GM12864 (cell line): Measurements from ENCODE around the gene MYO1C.

Experiments
- DNase-seq: peaks from one replicate; pipeline ENCODE4 v3.0.0-alpha.2; 2011; ENCODE audit warnings: low read depth
- H3K4me3 ChIP-seq: 2 replicates; pipeline ENCODE4 v1.5.1; 2011; ENCODE audit warnings: mild to moderate bottlenecking, low read depth, low read length, control low read depth
- TF ChIP-seq, protein P1 (sequence below): IDR thresholded peaks from 2 replicates; pipeline ENCODE4 v1.5.1; 2011; ENCODE audit warnings: low read depth, mild to moderate bottlenecking, moderate library complexity, low read length, control low read depth, inconsistent platforms; ENCODE audit errors: missing control alignments

The MYO1C gene

DNA sequence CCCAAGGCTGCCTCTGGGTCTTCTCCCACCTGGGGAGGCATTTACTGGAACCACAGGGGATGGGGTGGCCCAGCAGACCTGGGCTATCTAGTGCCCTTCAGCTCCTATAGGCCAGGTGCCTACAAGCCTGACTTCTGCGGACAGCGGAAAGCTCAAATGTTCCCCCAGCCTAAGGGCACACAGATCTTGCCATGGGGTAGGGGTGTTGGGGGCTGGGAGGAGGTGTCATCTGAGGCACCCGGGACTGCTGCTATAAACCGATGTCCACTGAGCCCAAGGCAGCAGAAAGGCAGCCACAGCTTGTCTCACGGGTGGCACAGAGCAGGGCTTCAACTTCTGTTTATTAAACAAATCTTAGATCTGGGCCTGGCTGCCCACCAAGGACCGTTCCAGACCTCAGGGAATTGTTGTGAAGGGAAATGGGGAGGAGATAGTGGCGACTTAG lies 3.6 kb downstream of the MYO1C start:
- TF ChIP-seq, protein P1, sequence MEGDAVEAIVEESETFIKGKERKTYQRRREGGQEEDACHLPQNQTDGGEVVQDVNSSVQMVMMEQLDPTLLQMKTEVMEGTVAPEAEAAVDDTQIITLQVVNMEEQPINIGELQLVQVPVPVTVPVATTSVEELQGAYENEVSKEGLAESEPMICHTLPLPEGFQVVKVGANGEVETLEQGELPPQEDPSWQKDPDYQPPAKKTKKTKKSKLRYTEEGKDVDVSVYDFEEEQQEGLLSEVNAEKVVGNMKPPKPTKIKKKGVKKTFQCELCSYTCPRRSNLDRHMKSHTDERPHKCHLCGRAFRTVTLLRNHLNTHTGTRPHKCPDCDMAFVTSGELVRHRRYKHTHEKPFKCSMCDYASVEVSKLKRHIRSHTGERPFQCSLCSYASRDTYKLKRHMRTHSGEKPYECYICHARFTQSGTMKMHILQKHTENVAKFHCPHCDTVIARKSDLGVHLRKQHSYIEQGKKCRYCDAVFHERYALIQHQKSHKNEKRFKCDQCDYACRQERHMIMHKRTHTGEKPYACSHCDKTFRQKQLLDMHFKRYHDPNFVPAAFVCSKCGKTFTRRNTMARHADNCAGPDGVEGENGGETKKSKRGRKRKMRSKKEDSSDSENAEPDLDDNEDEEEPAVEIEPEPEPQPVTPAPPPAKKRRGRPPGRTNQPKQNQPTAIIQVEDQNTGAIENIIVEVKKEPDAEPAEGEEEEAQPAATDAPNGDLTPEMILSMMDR: no peak

DNA sequence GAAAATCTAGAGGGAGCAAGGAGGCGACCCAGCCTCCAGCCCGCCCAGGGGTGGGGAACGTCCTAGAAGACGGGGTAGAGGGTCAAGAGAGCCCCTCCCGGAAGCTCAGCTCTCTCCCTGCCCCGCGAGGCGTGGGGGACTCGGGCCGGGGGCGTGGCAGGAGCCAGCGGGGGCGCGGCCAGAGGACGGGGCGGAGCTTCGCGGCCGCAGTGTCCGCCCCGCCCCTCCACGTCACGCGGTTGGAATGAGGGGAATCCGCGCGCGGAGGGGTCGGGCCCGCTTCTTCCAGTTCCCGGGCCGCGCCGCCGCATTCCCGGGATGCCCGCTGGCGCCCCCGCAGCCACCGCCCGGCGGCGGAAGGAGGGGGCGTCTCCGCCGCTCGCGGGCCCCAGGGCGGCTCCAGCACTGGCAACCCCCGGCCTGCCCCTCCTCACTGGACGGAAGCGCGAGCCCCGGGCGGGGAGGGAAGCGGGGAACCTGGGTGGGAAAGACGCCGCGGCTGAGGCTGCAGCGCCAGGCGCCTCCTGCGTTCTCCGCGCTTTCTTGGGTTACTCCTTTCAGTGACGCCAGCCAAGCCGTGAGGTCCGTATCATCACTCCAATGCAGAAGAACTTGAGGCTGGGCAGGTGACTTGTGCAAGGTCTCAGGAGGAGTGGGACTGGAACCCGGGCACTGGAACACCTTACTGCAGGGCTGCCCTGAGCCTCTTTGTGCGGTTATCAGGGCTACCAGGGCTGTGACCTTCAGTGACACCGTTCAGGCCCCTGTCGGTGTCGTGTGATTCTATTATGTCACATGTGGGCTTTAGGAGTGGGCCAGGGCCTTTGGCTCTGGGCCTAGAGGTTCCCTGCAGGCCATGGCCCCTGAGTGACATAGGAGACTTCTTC lies 4.3 kb downstream of the MYO1C start:
- H3K4me3 ChIP-seq: peak overlapping the region; percentile 63
- TF ChIP-seq, protein P1: no peak
- DNase-seq: no peak

More for the DNA sequence above, 3.6 kb downstream of the MYO1C start:
- no peak for DNase-seq
- H3K4me3 ChIP-seq: no peak overlapping the region

DNA sequence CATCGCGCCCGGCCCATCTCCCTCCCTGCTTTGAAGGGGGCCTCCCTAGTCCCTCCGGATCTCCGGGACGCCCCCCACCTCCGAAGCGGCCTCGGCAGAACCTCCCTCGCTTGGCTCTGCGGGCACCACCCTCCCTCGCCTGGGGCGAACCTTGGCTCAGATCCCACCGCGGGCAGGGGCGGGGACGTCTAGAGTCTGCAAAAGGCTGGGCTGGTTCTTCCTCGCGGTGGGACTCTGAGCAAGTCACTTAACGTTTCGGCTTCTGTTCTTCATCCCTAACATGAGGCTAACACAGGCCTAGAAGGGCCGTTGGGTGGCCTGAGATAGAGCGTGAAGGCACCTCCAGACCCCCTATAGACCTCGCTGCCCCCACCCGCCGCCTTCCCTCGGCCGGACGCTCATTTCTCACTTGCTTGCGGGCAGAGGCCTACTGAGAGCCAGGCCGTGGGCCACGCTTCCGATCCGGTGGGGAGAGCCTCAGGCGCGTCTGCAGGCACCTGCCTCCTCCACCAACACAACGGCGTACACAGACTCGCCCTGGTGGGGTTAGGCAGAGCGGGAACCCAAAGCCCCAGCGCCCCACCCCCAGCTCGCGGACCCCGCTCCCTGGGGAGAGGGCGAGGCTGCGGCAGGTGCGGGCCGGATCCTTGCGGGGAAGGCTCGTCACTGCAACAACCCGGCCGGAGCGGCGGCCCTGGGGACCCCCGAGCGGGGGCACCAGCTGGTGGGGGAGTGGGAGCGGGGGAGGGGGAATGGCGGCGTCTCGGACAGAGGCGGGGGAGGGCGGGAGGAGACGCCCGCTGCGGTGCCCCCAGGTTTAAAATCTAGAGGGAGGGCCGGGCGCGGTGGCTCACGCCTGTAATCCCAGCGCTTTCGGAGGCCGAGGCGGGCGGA lies 5.4 kb downstream of the MYO1C start:
- TF ChIP-seq, protein P1: no peak
- peak overlapping the region; percentile 63 for H3K4me3 ChIP-seq
- peak; percentile 43 for DNase-seq

DNA sequence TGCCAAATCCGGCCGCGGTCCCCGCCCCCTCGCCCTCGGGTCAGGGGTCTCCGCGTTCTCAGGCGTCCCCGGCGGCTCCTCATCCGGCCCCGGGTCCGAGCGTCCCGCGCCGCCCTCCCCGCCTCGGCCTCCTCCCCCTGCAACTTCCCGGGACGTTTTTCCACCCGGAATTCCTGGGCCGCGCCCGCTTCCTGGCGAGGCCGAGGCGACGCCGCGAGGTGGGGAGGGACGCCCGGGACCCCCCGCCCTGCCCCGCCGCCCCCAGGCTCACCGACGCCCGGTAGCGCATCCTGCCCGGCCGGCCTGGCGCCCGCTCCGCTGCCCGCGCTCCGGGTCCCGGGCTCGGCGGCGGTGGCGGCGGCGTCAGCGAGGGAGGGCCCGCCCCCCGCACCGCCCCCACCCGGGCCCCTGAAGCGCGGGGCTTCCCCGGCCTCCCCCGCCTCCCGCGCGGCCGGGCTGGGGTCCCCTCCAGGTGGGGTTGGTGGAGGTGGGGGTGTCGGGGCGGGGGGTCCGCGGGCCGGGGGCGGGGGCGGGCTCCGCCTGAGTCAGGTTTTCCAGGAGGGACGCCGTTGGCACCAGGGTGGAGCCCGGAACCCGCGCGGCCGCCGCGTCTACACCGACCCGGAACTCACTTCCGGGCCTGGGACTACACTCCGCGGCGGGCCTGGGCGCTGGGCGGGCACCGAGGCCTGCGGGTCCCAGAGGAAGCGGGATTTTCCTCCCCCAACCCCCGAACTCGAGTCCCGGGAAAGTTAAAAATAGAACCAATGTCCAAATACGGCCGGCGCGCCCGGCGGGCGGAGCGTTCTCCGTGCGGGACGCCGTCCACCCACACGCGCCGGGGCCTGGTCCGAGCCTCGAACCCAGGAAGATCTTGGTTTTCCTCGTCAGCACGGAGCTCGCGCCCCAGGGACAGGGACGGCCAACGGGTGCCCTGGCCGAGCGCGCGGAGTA lies 6.8 kb downstream of the MYO1C start:
- TF ChIP-seq, protein P1: no peak
- peak overlapping the region; percentile 78 for H3K4me3 ChIP-seq
- DNase-seq: no peak

DNA sequence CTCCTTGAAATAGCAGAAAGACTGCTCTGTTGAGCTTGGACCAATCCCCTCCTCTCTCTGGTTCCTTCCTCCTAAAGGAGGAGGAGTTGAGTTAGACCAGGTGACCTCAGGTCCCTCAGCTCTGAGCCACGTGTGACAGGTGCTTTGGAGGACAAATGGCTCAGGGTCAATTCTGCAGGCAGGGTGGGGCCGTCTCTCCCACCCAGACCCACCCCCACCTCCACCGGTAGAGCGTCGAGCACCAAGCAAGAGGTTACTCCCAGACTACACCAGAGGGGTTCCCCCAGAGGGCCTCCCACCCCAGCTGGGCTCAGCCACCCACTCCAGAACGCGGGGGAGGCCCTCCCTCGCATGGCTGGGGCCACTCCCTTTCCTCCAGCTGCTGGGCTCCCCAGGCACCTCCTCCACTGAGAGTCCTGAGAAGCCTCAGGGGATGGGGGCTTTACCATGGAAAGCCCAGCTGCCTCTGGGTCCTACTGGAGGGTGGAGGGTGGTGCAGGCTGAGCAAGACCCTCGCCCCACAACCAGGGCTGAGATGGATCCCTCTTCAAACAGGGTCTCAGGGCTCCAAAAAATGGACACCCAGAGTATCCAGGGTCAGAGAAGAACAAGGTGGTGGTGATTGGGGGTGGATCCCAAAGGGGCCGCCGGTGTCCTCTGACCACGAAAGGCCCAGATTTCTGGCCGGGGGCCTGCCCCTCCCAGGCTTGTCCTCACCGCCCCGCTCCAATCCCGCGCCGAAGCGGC lies 7.6 kb downstream of the MYO1C start:
- peak overlapping the region; percentile 78 for H3K4me3 ChIP-seq
- DNase-seq: peak; percentile 46

More for the DNA sequence above, 7.6 kb downstream of the MYO1C start:
- TF ChIP-seq, protein P1: peak; percentile 22
